C4-2B (cell line): ENCODE results near the gene MAG.
"Not testable (repeated sequence)": the region's sequence is repeated elsewhere in the genome, so short reads cannot be mapped to it uniquely, and the experiment has no call there.

Experiments
- H3K27ac ChIP-seq: fragments of 450-650 bp; 2 replicates; pipeline ENCODE4 v1.5.1; 2017
- CTCF ChIP-seq: fragments of 450-650 bp; conservative IDR thresholded peaks from 2 replicates; pipeline ENCODE4 v1.5.1; 2017; ENCODE audit warnings: mild to moderate bottlenecking
- ZFX ChIP-seq: fragments of 450-650 bp; IDR thresholded peaks from 2 replicates; pipeline ENCODE4 v1.6.1; 2017

The MAG gene

GRCh38 chr19:35279374-35279773 lies 12.6 kb upstream of the MAG start:
- no peak for TF ChIP-seq CTCF
- TF ChIP-seq ZFX, result no peak
- H3K27ac ChIP-seq, result no peak overlapping the region

GRCh38 chr19:35279985-35280821 lies 11.8 kb upstream of the MAG start:
- H3K27ac ChIP-seq, result no peak overlapping the region
- TF ChIP-seq ZFX (no peak), CTCF (no peak)

- H3K27ac ChIP-seq, result no peak overlapping the region
- TF ChIP-seq CTCF, result no peak
- no peak for TF ChIP-seq ZFX
Observed at GRCh38 chr19:35281303-35281702, 10.7 kb upstream of the MAG start.

- TF ChIP-seq CTCF (no peak), ZFX (no peak)
- H3K27ac ChIP-seq, result no peak overlapping the region
Observed at GRCh38 chr19:35284153-35285094, 7.5 kb upstream of the MAG start.

- TF ChIP-seq ZFX, result no peak
- TF ChIP-seq CTCF, result no peak
- no peak overlapping the region for H3K27ac ChIP-seq
Observed at GRCh38 chr19:35285095-35285449, 6.9 kb upstream of the MAG start.

- not testable (repeated sequence) for H3K27ac ChIP-seq
Observed at GRCh38 chr19:35285465-35285864, 6.5 kb upstream of the MAG start.

- not testable (repeated sequence) for H3K27ac ChIP-seq
Observed at GRCh38 chr19:35286101-35286500, 5.9 kb upstream of the MAG start.

GRCh38 chr19:35287713-35288112 lies 4.2 kb upstream of the MAG start:
- TF ChIP-seq ZFX (no peak), CTCF (no peak)
- H3K27ac ChIP-seq, result no peak overlapping the region
